ENCODE results near the gene MAN2A1.

The MAN2A1 gene

GRCh38 chr5:109695005-109695926 lies 5.5 kb downstream of the MAN2A1 start:
- Histone ChIP-seq H3K9me2 (ENCODE audit: low read depth, low read length) (no peaks in the 10 kb centered on the region), H3F3A (ENCODE audit: insufficient read depth, low read length) (no peaks in the 10 kb centered on the region), H3K9ac (ENCODE audit: low read length) (no peak overlapping the region), H3K27me3 (ENCODE audit: insufficient read depth, low read length) (no peaks in the 10 kb centered on the region), H3K27ac (ENCODE audit: low read depth, low read length, poor library complexity, severe bottlenecking) (no peak overlapping the region), H3K79me2 (ENCODE audit: insufficient read depth, low read length) (peaks cover 87% of the 10 kb centered on the region), H3K9me3 (ENCODE audit: low read length) (no peaks in the 10 kb centered on the region), H3K4me2 (ENCODE audit: low read length) (no peak overlapping the region; the same call in 1 of the 2 replicates), H3K36me3 (ENCODE audit: insufficient read depth, low read length) (peaks cover 42% of the 10 kb centered on the region), H2AFZ (ENCODE audit: low read length) (no peak overlapping the region), H4K20me1 (ENCODE audit: insufficient read depth, low read length) (no peaks in the 10 kb centered on the region), H3K4me1 (ENCODE audit: insufficient read depth, low read length, severe bottlenecking) (peaks cover 51% of the 10 kb centered on the region), H3K4me3 (ENCODE audit: low read depth, low read length, poor library complexity, severe bottlenecking) (no peak overlapping the region)
- no peak for TF ChIP-seq CTCF (IDR thresholded peaks at IDR 0.05; ENCODE audit: low read length)

- H3K9me3 ChIP-seq (ENCODE audit: low read length), result no peaks in the 10 kb centered on the region
- H3K4me1 ChIP-seq (ENCODE audit: insufficient read depth, low read length, severe bottlenecking), result peaks cover 41% of the 10 kb centered on the region
- no peaks in the 10 kb centered on the region for H3K9me2 ChIP-seq (ENCODE audit: low read depth, low read length)
- H3K4me3 ChIP-seq (ENCODE audit: low read depth, low read length, poor library complexity, severe bottlenecking), result no peak overlapping the region
- no peak overlapping the region for H2AFZ ChIP-seq (ENCODE audit: low read length)
- H3K79me2 ChIP-seq (ENCODE audit: insufficient read depth, low read length), result peaks cover 94% of the 10 kb centered on the region
- no peaks in the 10 kb centered on the region for H3F3A ChIP-seq (ENCODE audit: insufficient read depth, low read length)
- H3K27ac ChIP-seq (ENCODE audit: low read depth, low read length, poor library complexity, severe bottlenecking), result no peak overlapping the region
- no peaks in the 10 kb centered on the region for H4K20me1 ChIP-seq (ENCODE audit: insufficient read depth, low read length)
- no peak overlapping the region for H3K9ac ChIP-seq (ENCODE audit: low read length)
- H3K27me3 ChIP-seq (ENCODE audit: insufficient read depth, low read length), result no peaks in the 10 kb centered on the region
- no peak overlapping the region for H3K4me2 ChIP-seq (ENCODE audit: low read length)
- peaks cover 46% of the 10 kb centered on the region for H3K36me3 ChIP-seq (ENCODE audit: insufficient read depth, low read length)
- TF ChIP-seq CTCF (IDR thresholded peaks at IDR 0.05; ENCODE audit: low read length) (no peak), EZH2 (IDR thresholded peaks at IDR 0.05; ENCODE audit: borderline replicate concordance, low read length) (no peak)
These were observed 7.6 kb downstream of the MAN2A1 start for GRCh38 chr5:109697339-109697738.

- Histone ChIP-seq H4K20me1 (ENCODE audit: insufficient read depth, low read length) (no peaks in the 10 kb centered on the region), H3K79me2 (ENCODE audit: insufficient read depth, low read length) (peaks cover 96% of the 10 kb centered on the region), H3K9me3 (ENCODE audit: low read length) (no peaks in the 10 kb centered on the region), H3K9me2 (ENCODE audit: low read depth, low read length) (no peaks in the 10 kb centered on the region), H3K4me3 (ENCODE audit: low read depth, low read length, poor library complexity, severe bottlenecking) (no peak overlapping the region), H3K27ac (ENCODE audit: low read depth, low read length, poor library complexity, severe bottlenecking) (no peak overlapping the region), H3F3A (ENCODE audit: insufficient read depth, low read length) (no peaks in the 10 kb centered on the region), H3K4me1 (ENCODE audit: insufficient read depth, low read length, severe bottlenecking) (peaks cover 8% of the 10 kb centered on the region), H3K4me2 (ENCODE audit: low read length) (no peak overlapping the region), H2AFZ (ENCODE audit: low read length) (no peak overlapping the region), H3K36me3 (ENCODE audit: insufficient read depth, low read length) (peaks cover 33% of the 10 kb centered on the region), H3K9ac (ENCODE audit: low read length) (no peak overlapping the region), H3K27me3 (ENCODE audit: insufficient read depth, low read length) (no peaks in the 10 kb centered on the region)
- TF ChIP-seq EZH2 (IDR thresholded peaks at IDR 0.05; ENCODE audit: borderline replicate concordance, low read length) (no peak), CTCF (IDR thresholded peaks at IDR 0.05; ENCODE audit: low read length) (no peak)
These were observed 10.9 kb downstream of the MAN2A1 start for GRCh38 chr5:109700516-109701153.
